H9 (cell line): ENCODE results near the gene KIAA1210. TPM values are rescaled to one million over a fixed set of nuclear protein-coding genes. Genes with fewer than 3 reads are reported as not detected.

ENCODE experiments used
- DNase-seq: peaks from one replicate; pipeline ENCODE4 v3.0.0-alpha.2; 2017
- H2AFZ ChIP-seq: one replicate; pipeline ENCODE4 v1.6.1; 2013; ENCODE audit warnings: mild to moderate bottlenecking, low read length, control low read depth, moderate library complexity
- H2AK5ac ChIP-seq: 2 replicates; pipeline ENCODE4 v1.6.1; 2013; ENCODE audit warnings: low read length, control low read depth, mixed read lengths; ENCODE audit not compliant: insufficient read length
- H2BK120ac ChIP-seq: one replicate; pipeline ENCODE4 v1.6.1; 2013; ENCODE audit warnings: low read depth, mild to moderate bottlenecking, low read length, control low read depth, inconsistent platforms; ENCODE audit not compliant: poor library complexity, severe bottlenecking
- H2BK12ac ChIP-seq: 2 replicates; pipeline ENCODE4 v1.6.1; 2013; ENCODE audit warnings: low read length, control low read depth, mixed read lengths, low read depth; ENCODE audit not compliant: insufficient read length
- H2BK15ac ChIP-seq: 2 replicates; pipeline ENCODE4 v1.6.1; 2013; ENCODE audit warnings: low read depth, low read length, control low read depth
- H2BK20ac ChIP-seq: one replicate; pipeline ENCODE4 v1.6.1; 2013; ENCODE audit warnings: low read depth, mild to moderate bottlenecking, low read length, control low read depth, inconsistent platforms; ENCODE audit not compliant: poor library complexity, severe bottlenecking
- H2BK5ac ChIP-seq: 2 replicates; pipeline ENCODE4 v1.6.1; 2013; ENCODE audit warnings: low read length, control low read depth, mixed read lengths; ENCODE audit not compliant: insufficient read length
- H3K14ac ChIP-seq: 2 replicates; pipeline ENCODE4 v1.6.1; 2013; ENCODE audit warnings: low read length, control low read depth; ENCODE audit not compliant: insufficient read depth
- H3K18ac ChIP-seq: 2 replicates; pipeline ENCODE4 v1.6.1; 2013; ENCODE audit warnings: low read depth, mild to moderate bottlenecking, mixed read lengths, low read length, control low read depth; ENCODE audit not compliant: insufficient read length
- H3K23ac ChIP-seq: 2 replicates; pipeline ENCODE4 v1.6.1; 2013; ENCODE audit warnings: low read length, control low read depth, mixed read lengths, low read depth; ENCODE audit not compliant: insufficient read length
- H3K23me2 ChIP-seq: 2 replicates; pipeline ENCODE4 v1.6.1; 2013; ENCODE audit warnings: low read depth, mild to moderate bottlenecking, mixed read lengths, low read length, control low read depth; ENCODE audit not compliant: insufficient read length, poor library complexity, severe bottlenecking
- H3K27ac ChIP-seq: 2 replicates; pipeline ENCODE4 v1.5.1; 2013; ENCODE audit warnings: low read length, control low read depth, mixed read lengths, low read depth; ENCODE audit not compliant: insufficient read length
- H3K27me3 ChIP-seq: 2 replicates; pipeline ENCODE4 v1.6.1; 2013; ENCODE audit warnings: low read length, control low read depth, inconsistent platforms; ENCODE audit not compliant: insufficient read depth
- H3K4ac ChIP-seq: 2 replicates; pipeline ENCODE4 v1.6.1; 2013; ENCODE audit warnings: low read depth, mild to moderate bottlenecking, control low read depth, inconsistent platforms, low read length, moderate library complexity
- H3K4me1 ChIP-seq: 2 replicates; pipeline ENCODE4 v1.6.1; 2013; ENCODE audit warnings: low read length, control low read depth, inconsistent platforms; ENCODE audit not compliant: insufficient read depth
- H3K4me2 ChIP-seq: 2 replicates; pipeline ENCODE4 v1.6.1; 2013; ENCODE audit warnings: low read length, control low read depth, mixed read lengths; ENCODE audit not compliant: insufficient read length, insufficient read depth
- H3K56ac ChIP-seq: 2 replicates; pipeline ENCODE4 v1.6.1; 2013; ENCODE audit warnings: low read depth, mild to moderate bottlenecking, mixed read lengths, low read length, control low read depth; ENCODE audit not compliant: insufficient read length
- H3K79me1 ChIP-seq: 2 replicates; pipeline ENCODE4 v1.6.1; 2013; ENCODE audit warnings: low read depth, mild to moderate bottlenecking, moderate library complexity, low read length, control low read depth, inconsistent platforms; ENCODE audit not compliant: insufficient read depth, poor library complexity, severe bottlenecking
- H3K79me2 ChIP-seq: 2 replicates; pipeline ENCODE4 v1.6.1; 2013; ENCODE audit warnings: low read length, control low read depth, inconsistent platforms; ENCODE audit not compliant: insufficient read depth
- H3K9ac ChIP-seq: 2 replicates; pipeline ENCODE4 v1.6.1; 2013; ENCODE audit warnings: low read length, control low read depth, mixed read lengths; ENCODE audit not compliant: insufficient read length; ENCODE audit errors: extremely low read depth
- H3K9me3 ChIP-seq: one replicate; pipeline ENCODE4 v1.6.1; 2013; ENCODE audit warnings: low read depth, low read length, inconsistent platforms; ENCODE audit not compliant: control insufficient read depth
- H3T11ph ChIP-seq: one replicate; pipeline ENCODE4 v1.6.1; 2013; ENCODE audit warnings: mild to moderate bottlenecking, low read length, control low read depth, inconsistent platforms
- H4K20me1 ChIP-seq: one replicate; pipeline ENCODE4 v1.6.1; 2013; ENCODE audit not compliant: control insufficient read depth, insufficient read length, insufficient read depth
- H4K5ac ChIP-seq: 2 replicates; pipeline ENCODE4 v1.6.1; 2013; ENCODE audit warnings: low read depth, mild to moderate bottlenecking, mixed read lengths, low read length, control low read depth; ENCODE audit not compliant: insufficient read length
- H4K8ac ChIP-seq: replicated peaks from 2 replicates; pipeline ENCODE4 v1.6.1; 2013; ENCODE audit warnings: low read length, control low read depth, mixed read lengths, low read depth; ENCODE audit not compliant: insufficient read length
- H4K91ac ChIP-seq: 2 replicates; pipeline ENCODE4 v1.6.1; 2013; ENCODE audit warnings: low read depth, mild to moderate bottlenecking, moderate library complexity, mixed read lengths, low read length, control low read depth; ENCODE audit not compliant: insufficient read length
- H3K27ac Mint-ChIP-seq, 3 experiments: 2 replicates in 2 of 3; 3 replicates in 1 of 3; pipeline ENCODE4 v1.8.0; 2020 to 2021; ENCODE audit warnings: mixed read lengths in 3 of 3, mild to moderate bottlenecking in 1 of 3, moderate library complexity in 1 of 3
- H3K27me3 Mint-ChIP-seq: 2 replicates; pipeline ENCODE4 v1.8.0; 2021; ENCODE audit warnings: low read depth, mild to moderate bottlenecking, moderate library complexity, mixed read lengths
- H3K36me3 Mint-ChIP-seq, 3 experiments: 2 replicates in 2 of 3; 3 replicates in 1 of 3; pipeline ENCODE4 v1.8.0; 2020 to 2021; ENCODE audit warnings: low read depth in 3 of 3, mixed read lengths in 3 of 3; ENCODE audit not compliant: insufficient read depth in 1 of 3
- H3K4me1 Mint-ChIP-seq, 2 experiments: 2 replicates each; pipeline ENCODE4 v1.8.0; 2020; ENCODE audit warnings: mixed read lengths in 2 of 2
- H3K4me3 Mint-ChIP-seq, 2 experiments: 2 replicates in 1 of 2; 3 replicates in 1 of 2; pipeline ENCODE4 v1.8.0; 2020 to 2021; ENCODE audit warnings: mild to moderate bottlenecking in 2 of 2, mixed read lengths in 2 of 2, moderate library complexity in 1 of 2
- H3K9me3 Mint-ChIP-seq, 2 experiments: 2 replicates in 1 of 2; 3 replicates in 1 of 2; pipeline ENCODE4 v1.8.0; 2020; ENCODE audit warnings: mild to moderate bottlenecking in 2 of 2, mixed read lengths in 2 of 2, moderate library complexity in 1 of 2
- CTCF ChIP-seq: fragments of 200-600 bp; sonication (generic); conservative IDR thresholded peaks from 3 replicates; pipeline ENCODE4 v1.8.0; 2021; ENCODE audit warnings: antibody characterized with exemption, mild to moderate bottlenecking
- total RNA-seq: library from RNA; stranded (reverse); gene quantifications from 2 replicates; pipeline ENCODE4 v1.2.1, GENCODE V29; 2021

Gene KIAA1210
- total RNA-seq, 1 experiment from 2014 or later: not detected

- Histone ChIP-seq H3K23me2 (no peaks in the 10 kb centered on the region), H3K79me1 (no peaks in the 10 kb centered on the region), H3K23ac (no peak overlapping the region), H2BK20ac (no peak overlapping the region), H4K20me1 (no peaks in the 10 kb centered on the region), H3K56ac (no peak overlapping the region), H2BK12ac (no peak overlapping the region), H3T11ph (no peak overlapping the region), H4K91ac (no peak overlapping the region), H2AFZ (no peak overlapping the region), H3K9me3 (peaks cover 28% of the 10 kb centered on the region), H2BK5ac (no peak overlapping the region), H3K79me2 (no peaks in the 10 kb centered on the region), H3K4me1 (no peaks in the 10 kb centered on the region), H4K8ac (no peak overlapping the region), H4K5ac (no peak overlapping the region), H2AK5ac (no peak overlapping the region), H3K18ac (no peak overlapping the region), H3K4ac (no peak overlapping the region), H3K27me3 (no peaks in the 10 kb centered on the region), H3K4me2 (no peak overlapping the region), H3K14ac (no peak overlapping the region), H3K9ac (no peak overlapping the region), H2BK120ac (no peak overlapping the region), H2BK15ac (no peak overlapping the region), H3K27ac (no peak overlapping the region)
- no peak overlapping the region for H3K4me3 Mint-ChIP-seq
- no peak overlapping the region for H3K27ac Mint-ChIP-seq
- no peaks in the 10 kb centered on the region for H3K4me1 Mint-ChIP-seq
- no peaks in the 10 kb centered on the region; a peak in 1 of 7 replicates for H3K36me3 Mint-ChIP-seq
- no peaks in the 10 kb centered on the region for H3K27me3 Mint-ChIP-seq
- no peak for DNase-seq
- H3K9me3 Mint-ChIP-seq: peaks cover 56 to 58% of the 10 kb centered on the region in 2 experiments
- TF ChIP-seq CTCF: no peak
These were observed 20.4 kb downstream of the KIAA1210 start for GRCh38 chrX:119107206-119107605.
